ENCODE measurements around the gene RNF224. TPM values are rescaled to one million over a fixed set of nuclear protein-coding genes. Genes with fewer than 3 reads are reported as not detected.
"Not testable (repeated sequence)": the region's sequence is repeated elsewhere in the genome, so short reads cannot be mapped to it uniquely, and the experiment has no call there.

The RNF224 gene
- total and polyA plus RNA-seq, 9 donors, result 0.68 to 7.4 (median 2.6) TPM; not detected in 1

DNA sequence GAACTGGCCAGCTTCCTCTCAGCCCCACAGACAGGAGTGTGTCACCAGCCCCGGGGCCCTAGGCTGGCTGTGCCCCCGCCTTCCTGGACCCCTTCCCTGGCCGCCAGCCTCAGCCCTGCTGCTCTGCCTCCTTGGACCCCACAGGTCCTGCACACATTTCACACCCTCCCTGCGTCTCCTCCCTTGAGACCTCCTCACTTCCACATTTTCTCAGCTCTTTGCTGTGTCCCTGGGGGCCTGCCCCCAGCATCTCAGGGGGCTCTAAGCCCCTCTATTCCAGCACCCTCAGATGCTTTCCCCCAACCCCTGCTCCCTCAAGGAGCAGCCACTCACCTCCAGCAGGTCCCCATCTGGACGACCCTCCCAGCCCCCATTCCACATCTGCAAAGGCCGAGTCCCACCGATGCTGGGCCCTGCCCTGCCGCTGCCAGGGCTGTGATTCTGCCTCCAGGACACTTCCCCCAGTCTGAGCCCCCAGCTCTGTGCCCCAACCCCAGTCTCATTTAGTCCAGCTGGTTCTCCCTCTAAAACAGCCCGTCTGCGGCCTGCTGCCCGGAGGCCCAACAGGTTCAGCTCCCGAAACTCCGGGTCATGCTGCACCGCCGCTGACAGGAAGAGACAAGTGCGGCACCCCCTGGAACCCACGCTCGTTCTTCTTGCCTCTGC, 7.6 kb downstream of the RNF224 start:
- no peak for DNase-seq
- H3K4me1 ChIP-seq (ENCODE audit: control insufficient read depth, insufficient read depth, low read length), result peaks cover 58% of the 10 kb centered on the region
- no peaks in the 10 kb centered on the region for H3K9me3 ChIP-seq (replicated peaks; ENCODE audit: control insufficient read depth, low read depth, low read length)
- H3K27ac ChIP-seq (ENCODE audit: low read length), result no peak overlapping the region
- H3K27me3 ChIP-seq (ENCODE audit: control insufficient read depth, insufficient read depth, low read length), result peaks cover 27% of the 10 kb centered on the region
- H3K36me3 ChIP-seq (ENCODE audit: control insufficient read depth, insufficient read depth, low read length), result no peaks in the 10 kb centered on the region
- no peak overlapping the region for H3K4me3 ChIP-seq (ENCODE audit: low read length)
- whole genome bisulfite sequencing (ENCODE audit: insufficient coverage), result 64% methylated on average over 17 of the region's 18 CpGs

DNA sequence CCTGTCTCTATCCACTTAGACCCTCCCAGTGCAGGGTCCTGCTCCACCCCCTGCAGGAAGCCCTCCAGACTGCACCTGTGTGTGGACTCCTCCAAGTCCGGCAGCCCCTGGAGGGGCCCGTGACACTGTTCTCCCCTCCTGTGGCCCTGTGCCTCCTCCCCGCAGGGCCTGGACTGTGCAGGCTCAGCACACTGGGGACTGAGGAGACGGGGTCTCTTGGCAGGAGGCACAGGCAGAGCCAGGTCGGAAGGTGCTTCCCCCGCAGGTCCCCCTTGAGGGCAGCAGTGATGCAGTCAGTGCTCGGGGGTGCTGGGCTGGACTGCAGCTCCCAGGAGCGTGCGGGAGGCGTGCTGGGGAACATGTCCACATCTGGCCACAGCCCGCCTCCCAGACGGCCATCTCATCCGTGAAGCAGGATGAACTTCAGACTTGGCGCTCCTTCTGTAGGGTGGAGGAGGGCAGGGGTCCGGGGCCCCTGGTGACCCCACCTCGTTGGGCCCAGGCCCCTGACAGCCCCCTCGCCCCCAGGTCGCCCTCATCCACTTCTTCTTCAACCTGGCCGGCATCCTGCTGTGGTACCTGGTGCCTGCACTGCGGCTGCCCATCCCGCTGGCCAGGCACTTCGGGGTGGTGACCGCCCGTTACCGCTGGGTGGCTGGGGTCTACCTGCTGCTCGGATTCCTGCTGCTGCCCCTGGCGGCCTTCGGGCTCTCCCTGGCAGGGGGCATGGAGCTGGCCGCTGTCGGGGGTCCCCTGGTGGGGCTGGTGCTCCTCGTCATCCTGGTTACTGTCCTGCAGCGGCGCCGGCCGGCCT, 8.3 kb downstream of the RNF224 start:
- Histone ChIP-seq H3K4me3 (ENCODE audit: low read length) (peak overlapping the region; percentile 14), H3K27ac (ENCODE audit: low read length) (peak overlapping the region; percentile 64), H3K27me3 (ENCODE audit: control insufficient read depth, insufficient read depth, low read length) (peaks cover 23% of the 10 kb centered on the region), H3K36me3 (ENCODE audit: control insufficient read depth, insufficient read depth, low read length) (no peaks in the 10 kb centered on the region), H3K9me3 (replicated peaks; ENCODE audit: control insufficient read depth, low read depth, low read length) (no peaks in the 10 kb centered on the region), H3K4me1 (ENCODE audit: control insufficient read depth, insufficient read depth, low read length) (peaks cover 58% of the 10 kb centered on the region)
- WGBS (ENCODE audit: insufficient coverage), result 52% methylated on average over 35 of the region's 35 CpGs
- no peak for DNase-seq

DNA sequence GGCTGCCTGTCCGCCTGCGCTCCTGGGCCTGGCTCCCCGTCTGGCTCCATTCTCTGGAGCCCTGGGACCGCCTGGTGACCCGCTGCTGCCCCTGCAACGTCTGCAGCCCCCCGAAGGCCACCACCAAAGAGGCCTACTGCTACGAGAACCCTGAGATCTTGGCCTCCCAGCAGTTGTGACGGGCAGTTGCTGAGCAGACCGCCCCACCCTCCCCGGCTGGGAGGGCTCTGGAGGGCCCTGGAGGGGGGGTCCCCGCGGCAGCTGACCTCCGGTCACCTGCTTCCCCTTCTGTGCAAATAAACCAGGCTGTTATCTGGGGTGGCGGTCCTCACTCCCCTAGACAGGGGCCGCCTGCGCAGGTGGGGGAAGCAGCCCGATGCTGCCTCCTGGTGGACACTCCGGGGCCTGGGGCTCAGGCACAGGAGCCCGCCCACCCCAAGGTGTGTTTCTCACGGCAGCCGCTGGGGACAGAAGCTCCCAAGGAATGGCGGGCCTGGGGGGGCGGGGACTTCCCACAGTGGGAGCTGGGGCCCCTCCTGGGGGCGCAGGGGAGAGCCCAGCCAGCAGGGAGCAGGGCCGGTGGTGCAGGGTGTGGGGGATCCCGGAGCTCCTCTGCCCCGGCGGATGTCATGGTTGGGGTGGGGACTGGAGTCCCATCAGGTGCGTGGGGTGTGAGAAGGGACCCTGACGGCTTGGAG, 9.1 kb downstream of the RNF224 start:
- Histone ChIP-seq H3K4me3 (ENCODE audit: low read length) (peak overlapping the region; percentile 31), H3K27ac (ENCODE audit: low read length) (peak overlapping the region; percentile 98), H3K27me3 (ENCODE audit: control insufficient read depth, insufficient read depth, low read length) (peaks cover 23% of the 10 kb centered on the region), H3K9me3 (replicated peaks; ENCODE audit: control insufficient read depth, low read depth, low read length) (no peaks in the 10 kb centered on the region), H3K4me1 (ENCODE audit: control insufficient read depth, insufficient read depth, low read length) (peaks cover 58% of the 10 kb centered on the region), H3K36me3 (ENCODE audit: control insufficient read depth, insufficient read depth, low read length) (no peaks in the 10 kb centered on the region)
- WGBS (ENCODE audit: insufficient coverage), result 9% methylated on average over 27 of the region's 31 CpGs
- DNase-seq, result peak; percentile 83

DNA sequence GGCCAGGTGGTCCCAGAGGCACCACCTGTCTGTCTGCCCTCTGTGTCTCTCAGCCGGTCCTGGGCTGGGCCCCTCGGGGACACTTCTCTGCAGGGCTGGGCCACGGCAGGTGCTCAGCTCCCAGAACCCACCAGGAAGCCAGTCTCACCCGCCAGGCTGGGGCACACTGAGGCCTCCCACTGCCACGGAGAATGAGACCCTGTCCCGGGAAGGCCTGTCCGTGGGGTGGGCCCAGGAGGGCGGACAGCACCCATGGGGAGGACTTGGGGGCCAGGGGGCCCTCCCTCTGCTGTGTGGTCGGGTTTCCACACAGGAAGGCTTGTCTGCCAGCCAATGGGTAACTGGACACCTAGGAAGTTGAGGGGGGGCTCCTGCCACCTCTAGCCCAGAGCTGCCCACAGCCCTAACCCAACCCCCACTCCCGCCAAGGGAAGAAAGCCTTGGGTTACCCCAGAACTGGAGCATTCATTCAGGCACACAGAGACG, 9.7 kb downstream of the RNF224 start:
- 29% methylated on average over 7 of the region's 11 CpGs for WGBS (ENCODE audit: insufficient coverage)
- DNase-seq, result peak; percentile 64
- H3K27me3 ChIP-seq (ENCODE audit: control insufficient read depth, insufficient read depth, low read length), result peaks cover 20% of the 10 kb centered on the region
- peaks cover 59% of the 10 kb centered on the region for H3K4me1 ChIP-seq (ENCODE audit: control insufficient read depth, insufficient read depth, low read length)
- peak overlapping the region; percentile 98 for H3K27ac ChIP-seq (ENCODE audit: low read length)
- H3K36me3 ChIP-seq (ENCODE audit: control insufficient read depth, insufficient read depth, low read length), result peaks cover 2% of the 10 kb centered on the region
- H3K9me3 ChIP-seq (replicated peaks; ENCODE audit: control insufficient read depth, low read depth, low read length), result no peaks in the 10 kb centered on the region
- H3K4me3 ChIP-seq (ENCODE audit: low read length), result peak overlapping the region; percentile 31

DNA sequence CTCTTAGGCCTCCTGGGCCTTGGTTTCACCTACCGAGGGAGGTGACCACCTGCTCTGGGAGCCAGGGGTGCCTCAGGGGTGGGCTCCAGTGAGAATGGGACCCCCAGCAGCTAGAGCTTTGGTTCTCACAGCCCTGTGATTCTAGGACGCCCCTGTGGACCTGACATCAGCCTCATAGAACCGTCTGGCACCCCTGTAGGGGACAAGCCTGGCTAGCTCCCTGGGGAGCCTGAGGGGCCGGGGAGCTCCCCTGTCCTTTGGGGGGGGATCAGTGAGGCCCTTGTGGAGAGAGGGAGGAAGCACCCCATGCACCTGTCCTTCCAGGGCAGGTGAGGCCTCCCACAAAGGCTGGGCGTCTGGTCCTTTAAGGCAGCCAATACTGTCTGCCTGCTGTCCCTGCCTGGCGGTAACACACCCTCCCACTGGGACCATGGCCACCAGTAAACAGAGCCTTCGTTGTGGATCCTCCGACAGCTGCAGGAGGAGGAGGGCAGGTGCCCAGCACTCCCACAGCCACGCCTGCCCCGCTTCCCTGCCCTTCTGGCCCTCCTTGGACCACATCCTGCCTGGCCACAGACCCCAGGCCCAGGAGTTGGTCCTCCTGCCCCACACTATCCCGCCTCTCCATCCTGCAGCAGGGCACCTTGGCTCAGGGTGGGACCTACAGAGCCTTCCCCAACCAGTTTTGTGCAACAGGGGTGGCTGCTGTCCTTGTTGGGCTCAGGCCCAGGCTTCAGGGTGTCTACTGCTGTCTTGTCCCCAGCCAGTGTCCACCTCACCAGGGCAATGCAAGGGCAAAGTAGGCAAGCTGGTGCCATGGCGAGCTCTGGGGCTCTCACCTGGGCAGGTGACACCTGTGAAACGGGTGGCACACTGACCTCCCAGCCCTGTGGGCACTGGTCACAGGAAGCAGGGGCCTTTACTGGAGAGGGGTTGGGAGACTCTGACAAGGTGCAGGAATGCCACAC, 10.7 kb downstream of the RNF224 start:
- peaks cover 11% of the 10 kb centered on the region for H3K27me3 ChIP-seq (ENCODE audit: control insufficient read depth, insufficient read depth, low read length)
- H3K9me3 ChIP-seq (replicated peaks; ENCODE audit: control insufficient read depth, low read depth, low read length), result no peaks in the 10 kb centered on the region
- 58% methylated on average over 10 of the region's 13 CpGs for WGBS (ENCODE audit: insufficient coverage)
- DNase-seq, result peak; percentile 83
- H3K4me1 ChIP-seq (ENCODE audit: control insufficient read depth, insufficient read depth, low read length), result peaks cover 65% of the 10 kb centered on the region
- H3K27ac ChIP-seq (ENCODE audit: low read length), result peak overlapping the region; percentile 98
- H3K36me3 ChIP-seq (ENCODE audit: control insufficient read depth, insufficient read depth, low read length), result peaks cover 12% of the 10 kb centered on the region
- peak overlapping the region; percentile 11 for H3K4me3 ChIP-seq (ENCODE audit: low read length)

DNA sequence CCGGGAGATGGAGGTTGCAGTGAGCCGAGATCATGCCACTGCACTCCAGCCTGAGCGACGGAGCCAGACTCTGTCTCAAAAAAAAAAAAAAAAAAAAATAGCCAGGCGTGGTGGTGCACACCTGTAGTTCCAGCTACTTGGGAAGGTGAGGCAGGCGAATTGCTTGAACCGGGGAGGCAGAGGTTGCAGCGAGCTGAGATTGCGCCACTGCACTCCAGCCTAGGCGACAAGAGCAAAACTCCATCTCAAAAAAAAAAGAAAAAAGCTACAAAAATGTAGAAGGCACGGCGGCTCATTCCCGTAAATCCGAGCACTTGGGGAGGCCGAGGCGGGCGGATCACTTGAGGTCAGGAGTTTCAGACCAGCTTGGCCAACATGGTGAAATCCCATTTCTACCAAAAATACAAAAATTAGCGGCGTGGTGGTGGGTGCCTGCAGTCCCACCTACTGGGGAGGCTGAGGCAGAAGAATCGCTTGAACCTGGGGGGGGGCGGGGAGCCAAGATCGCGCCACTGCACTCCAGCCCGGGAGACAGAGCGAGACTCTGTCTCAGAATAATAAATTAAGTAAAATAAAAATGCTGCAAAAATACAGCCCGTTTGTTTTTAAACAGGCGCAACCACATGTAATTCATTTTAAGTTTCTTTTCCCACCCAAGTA, 12.4 kb downstream of the RNF224 start:
- peak overlapping the region; percentile 98 for H3K27ac ChIP-seq (ENCODE audit: low read length)
- 92% methylated on average over 4 of the region's 27 CpGs for WGBS (ENCODE audit: insufficient coverage)
- peaks cover 77% of the 10 kb centered on the region for H3K4me1 ChIP-seq (ENCODE audit: control insufficient read depth, insufficient read depth, low read length)
- H3K9me3 ChIP-seq (replicated peaks; ENCODE audit: control insufficient read depth, low read depth, low read length); H3K27me3 ChIP-seq (ENCODE audit: control insufficient read depth, insufficient read depth, low read length); DNase-seq: not testable (repeated sequence)
- peaks cover 25% of the 10 kb centered on the region for H3K36me3 ChIP-seq (ENCODE audit: control insufficient read depth, insufficient read depth, low read length)
- peak overlapping the region; percentile 72 for H3K4me3 ChIP-seq (ENCODE audit: low read length)

DNA sequence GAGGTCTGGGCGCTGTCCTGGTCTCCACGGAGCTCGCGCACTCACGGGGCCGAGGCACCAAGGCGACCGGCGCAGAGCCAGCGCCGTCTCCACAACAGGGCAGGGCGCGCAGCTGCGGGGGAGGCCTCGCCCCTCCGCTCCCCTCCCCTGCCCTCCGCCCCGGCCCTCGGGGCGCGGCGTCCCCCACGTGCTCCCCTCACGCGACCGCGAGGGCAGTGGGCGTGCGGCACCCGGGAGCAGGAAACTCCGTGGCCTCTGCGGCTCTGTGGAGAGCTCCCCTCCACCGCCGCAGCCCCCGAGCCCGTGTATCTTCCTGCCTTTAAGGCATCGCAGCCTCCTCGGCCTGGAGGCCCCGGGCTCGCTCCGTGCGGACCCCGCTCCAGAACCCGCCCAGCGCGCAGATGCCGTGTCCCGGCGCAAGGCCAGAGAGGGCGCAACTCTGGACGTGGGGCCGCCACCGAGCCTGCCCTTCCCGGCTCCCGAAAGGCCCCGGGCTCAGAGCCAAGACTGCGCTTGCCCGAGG, 13.1 kb downstream of the RNF224 start:
- DNase-seq, result peak; percentile 90
- Histone ChIP-seq H3K4me3 (ENCODE audit: low read length) (peak overlapping the region; percentile 72), H3K27ac (ENCODE audit: low read length) (peak overlapping the region; percentile 98), H3K9me3 (replicated peaks; ENCODE audit: control insufficient read depth, low read depth, low read length) (no peaks in the 10 kb centered on the region), H3K36me3 (ENCODE audit: control insufficient read depth, insufficient read depth, low read length) (peaks cover 25% of the 10 kb centered on the region), H3K4me1 (ENCODE audit: control insufficient read depth, insufficient read depth, low read length) (peaks cover 78% of the 10 kb centered on the region), H3K27me3 (ENCODE audit: control insufficient read depth, insufficient read depth, low read length) (peaks cover under 1% of the 10 kb centered on the region)
- under 1% methylated on average over 58 of the region's 58 CpGs for WGBS (ENCODE audit: insufficient coverage)

DNA sequence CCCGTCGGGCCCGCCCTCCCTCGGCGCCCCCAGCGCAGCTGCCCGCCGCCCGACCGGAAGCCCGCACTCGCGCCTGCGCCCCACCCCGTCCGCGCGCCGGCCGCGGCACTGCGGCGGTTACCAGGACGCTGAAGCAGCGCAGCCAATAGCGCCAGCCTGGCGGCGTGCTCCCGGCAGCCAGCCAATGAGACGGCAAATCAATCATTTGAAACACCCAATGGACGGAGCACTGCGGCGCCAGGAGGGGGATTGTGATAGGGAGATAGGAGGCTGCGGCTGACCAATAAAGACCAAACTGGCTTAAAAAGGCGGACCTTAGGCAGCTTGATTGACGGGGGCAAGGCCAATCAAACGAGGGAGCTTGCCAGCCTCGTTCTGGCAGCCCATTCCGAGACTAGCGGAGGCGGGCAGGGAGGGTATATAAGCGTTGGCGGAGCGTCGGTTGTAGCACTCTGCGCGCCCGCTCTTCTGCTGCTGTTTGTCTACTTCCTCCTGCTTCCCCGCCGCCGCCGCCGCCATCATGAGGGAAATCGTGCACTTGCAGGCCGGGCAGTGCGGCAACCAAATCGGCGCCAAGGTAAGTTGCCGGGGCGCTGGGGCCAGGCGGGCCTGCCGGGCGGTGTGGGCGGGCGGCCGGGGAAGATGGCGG, 13.7 kb downstream of the RNF224 start, which contains the start of gene TUBB4B:
TUBB4B (plus strand) TSS at position 447 of the 649 bp plus-strand sequence; CDS start at position 521, 74 bp downstream.
- Histone ChIP-seq H3K4me1 (ENCODE audit: control insufficient read depth, insufficient read depth, low read length) (peaks cover 72% of the 10 kb centered on the region), H3K9me3 (replicated peaks; ENCODE audit: control insufficient read depth, low read depth, low read length) (no peaks in the 10 kb centered on the region), H3K27ac (ENCODE audit: low read length) (peak within 1 kb of the TSS; percentile 98), H3K27me3 (ENCODE audit: control insufficient read depth, insufficient read depth, low read length) (no peaks in the 10 kb centered on the region), H3K36me3 (ENCODE audit: control insufficient read depth, insufficient read depth, low read length) (peaks cover 25% of the 10 kb centered on the region), H3K4me3 (ENCODE audit: low read length) (peak within 1 kb of the TSS; percentile 72)
- WGBS (ENCODE audit: insufficient coverage), result 0% methylated on average over 63 of the region's 67 CpGs
- peak; percentile 100 for DNase-seq
